Measurements from ENCODE around the gene C13orf46. TPM values are rescaled to one million over a fixed set of nuclear protein-coding genes. Genes with fewer than 3 reads are reported as not detected.

Gene C13orf46
- total and polyA plus RNA-seq, 2 donors (not counting 1 experiment from before 2014, with no cell fraction given), result 0.50 to 0.56 TPM

GRCh38 chr13:113945857-113946408, 27.9 kb downstream of the C13orf46 start:
- H3K9me3 ChIP-seq (ENCODE audit: control insufficient read depth, insufficient read depth, low read depth, low read length), result no peaks in the 10 kb centered on the region
- peaks cover 8% of the 10 kb centered on the region for H3K4me1 ChIP-seq (ENCODE audit: control insufficient read depth, extremely low read depth, insufficient read depth, low read length)
- H3K4me3 ChIP-seq (replicated peaks in 1 of 4; ENCODE audit: control extremely low read depth in 1 of 4, insufficient read depth in 1 of 4, low read depth in 3 of 4, low read length in 4 of 4), result no peak overlapping the region
- H3K4me2 ChIP-seq (ENCODE audit: extremely low read depth, insufficient read depth, low read length), result no peak overlapping the region
- H3K27me3 ChIP-seq (ENCODE audit: control insufficient read depth, insufficient read depth, low read length), result no peaks in the 10 kb centered on the region
- TF ChIP-seq CTCF (conservative IDR thresholded peaks at IDR 0.05 in 1 of 2, IDR thresholded peaks at IDR 0.05 in 1 of 2; ENCODE audit: low read depth in 1 of 2, low read length in 2 of 2) (no peak), EZH2 (IDR thresholded peaks at IDR 0.05; ENCODE audit: low read length, missing control alignments) (no peak)
- no peaks in the 10 kb centered on the region for H3K79me2 ChIP-seq (ENCODE audit: control insufficient read depth, insufficient read depth, low read length)
- no peaks in the 10 kb centered on the region for H4K20me1 ChIP-seq (ENCODE audit: control insufficient read depth, extremely low read depth, insufficient read depth, low read length)
- no peak overlapping the region for H3K9ac ChIP-seq (ENCODE audit: insufficient read depth, low read length)
- H3K27ac ChIP-seq (ENCODE audit: insufficient read depth, low read length), result no peak overlapping the region
- H2AFZ ChIP-seq (ENCODE audit: low read length), result no peak overlapping the region
- H3K36me3 ChIP-seq (ENCODE audit: control insufficient read depth, insufficient read depth, low read length), result peaks cover 1% of the 10 kb centered on the region
- DNase-seq (ENCODE audit: low read depth in 2 of 2), result no peak

- peaks cover 1% of the 10 kb centered on the region for H3K36me3 ChIP-seq (ENCODE audit: control insufficient read depth, insufficient read depth, low read length)
- H3K9me3 ChIP-seq (ENCODE audit: control insufficient read depth, insufficient read depth, low read depth, low read length), result no peaks in the 10 kb centered on the region
- H3K27me3 ChIP-seq (ENCODE audit: control insufficient read depth, insufficient read depth, low read length), result no peaks in the 10 kb centered on the region
- H3K9ac ChIP-seq (ENCODE audit: insufficient read depth, low read length), result no peak overlapping the region
- H3K27ac ChIP-seq (ENCODE audit: insufficient read depth, low read length), result no peak overlapping the region
- H3K4me3 ChIP-seq (replicated peaks in 1 of 4; ENCODE audit: control extremely low read depth in 1 of 4, insufficient read depth in 1 of 4, low read depth in 3 of 4, low read length in 4 of 4), result no peak overlapping the region
- no peak overlapping the region for H2AFZ ChIP-seq (ENCODE audit: low read length)
- TF ChIP-seq EZH2 (IDR thresholded peaks at IDR 0.05; ENCODE audit: low read length, missing control alignments), result no peak
- no peak for TF ChIP-seq CTCF (conservative IDR thresholded peaks at IDR 0.05 in 1 of 2, IDR thresholded peaks at IDR 0.05 in 1 of 2; ENCODE audit: low read depth in 1 of 2, low read length in 2 of 2)
- H3K4me1 ChIP-seq (ENCODE audit: control insufficient read depth, extremely low read depth, insufficient read depth, low read length), result peaks cover 9% of the 10 kb centered on the region
- no peaks in the 10 kb centered on the region for H4K20me1 ChIP-seq (ENCODE audit: control insufficient read depth, extremely low read depth, insufficient read depth, low read length)
- DNase-seq (ENCODE audit: low read depth in 2 of 2), result no peak
- no peaks in the 10 kb centered on the region for H3K79me2 ChIP-seq (ENCODE audit: control insufficient read depth, insufficient read depth, low read length)
- H3K4me2 ChIP-seq (ENCODE audit: extremely low read depth, insufficient read depth, low read length), result no peak overlapping the region
These were observed 29.9 kb downstream of the C13orf46 start for GRCh38 chr13:113943821-113944565.

- no peak overlapping the region for H2AFZ ChIP-seq (ENCODE audit: low read length)
- TF ChIP-seq EZH2 (IDR thresholded peaks at IDR 0.05; ENCODE audit: low read length, missing control alignments) (no peak), CTCF (conservative IDR thresholded peaks at IDR 0.05 in 1 of 2, IDR thresholded peaks at IDR 0.05 in 1 of 2; ENCODE audit: low read depth in 1 of 2, low read length in 2 of 2) (no peak)
- no peaks in the 10 kb centered on the region for H3K9me3 ChIP-seq (ENCODE audit: control insufficient read depth, insufficient read depth, low read depth, low read length)
- no peaks in the 10 kb centered on the region for H4K20me1 ChIP-seq (ENCODE audit: control insufficient read depth, extremely low read depth, insufficient read depth, low read length)
- H3K36me3 ChIP-seq (ENCODE audit: control insufficient read depth, insufficient read depth, low read length), result peaks cover 1% of the 10 kb centered on the region
- no peak for DNase-seq (ENCODE audit: low read depth in 2 of 2)
- no peak overlapping the region for H3K4me3 ChIP-seq (replicated peaks in 1 of 4; ENCODE audit: control extremely low read depth in 1 of 4, insufficient read depth in 1 of 4, low read depth in 3 of 4, low read length in 4 of 4)
- peaks cover 8% of the 10 kb centered on the region for H3K4me1 ChIP-seq (ENCODE audit: control insufficient read depth, extremely low read depth, insufficient read depth, low read length)
- no peak overlapping the region for H3K27ac ChIP-seq (ENCODE audit: insufficient read depth, low read length)
- H3K79me2 ChIP-seq (ENCODE audit: control insufficient read depth, insufficient read depth, low read length), result no peaks in the 10 kb centered on the region
- no peak overlapping the region for H3K9ac ChIP-seq (ENCODE audit: insufficient read depth, low read length)
- no peaks in the 10 kb centered on the region for H3K27me3 ChIP-seq (ENCODE audit: control insufficient read depth, insufficient read depth, low read length)
- H3K4me2 ChIP-seq (ENCODE audit: extremely low read depth, insufficient read depth, low read length), result no peak overlapping the region
These were observed 31.2 kb downstream of the C13orf46 start for GRCh38 chr13:113942591-113943103.

Measured in fibroblast of lung (primary cell).